HG03354 (cell line): ENCODE data around the gene TULP4.

Experiments used
- ATAC-seq: cut with Tn5 transposase; IDR thresholded peaks from one replicate; pipeline ENCODE4 v1.9.1; 2021; ENCODE audit warnings: mild to moderate bottlenecking; ENCODE audit not compliant: unreplicated experiment, poor library complexity, severe bottlenecking

The TULP4 gene

GRCh38 chr6:158353883-158354877, 41.9 kb downstream of the TULP4 start:
- ATAC-seq: no peak

GRCh38 chr6:158356586-158357546, 44.6 kb downstream of the TULP4 start:
- peak; percentile 29 for ATAC-seq

GRCh38 chr6:158357570-158358216, 45.4 kb downstream of the TULP4 start:
- peak; percentile 61 for ATAC-seq

GRCh38 chr6:158358450-158359077, 46.3 kb downstream of the TULP4 start:
- ATAC-seq: no peak

DNA sequence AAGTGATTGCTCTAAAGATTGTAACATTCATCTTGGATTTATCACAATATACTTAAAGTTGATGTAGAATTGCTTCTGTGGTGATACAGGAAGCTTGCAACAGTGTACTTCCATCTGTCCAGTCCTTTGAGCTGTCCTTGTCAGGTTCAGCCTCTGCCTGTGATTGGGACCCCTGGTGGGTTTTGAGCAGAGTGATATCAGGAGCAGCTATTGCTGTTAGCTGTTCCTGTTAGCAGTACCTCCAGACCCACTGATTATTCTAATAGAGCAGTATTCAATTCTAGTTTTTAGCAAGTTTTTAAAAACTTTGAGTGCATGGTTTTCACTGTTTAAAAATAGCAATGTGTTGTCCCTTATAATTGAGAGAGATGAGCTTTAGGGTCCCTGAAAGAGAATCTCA, 48.8 kb downstream of the TULP4 start:
- no peak for ATAC-seq

GRCh38 chr6:158361961-158362669, 49.9 kb downstream of the TULP4 start:
- no peak for ATAC-seq

- no peak for ATAC-seq
Observed at GRCh38 chr6:158366363-158366762, 54.1 kb downstream of the TULP4 start.

GRCh38 chr6:158367816-158368215, 55.6 kb downstream of the TULP4 start:
- no peak for ATAC-seq

GRCh38 chr6:158369241-158369640, 57.0 kb downstream of the TULP4 start:
- ATAC-seq: no peak

DNA sequence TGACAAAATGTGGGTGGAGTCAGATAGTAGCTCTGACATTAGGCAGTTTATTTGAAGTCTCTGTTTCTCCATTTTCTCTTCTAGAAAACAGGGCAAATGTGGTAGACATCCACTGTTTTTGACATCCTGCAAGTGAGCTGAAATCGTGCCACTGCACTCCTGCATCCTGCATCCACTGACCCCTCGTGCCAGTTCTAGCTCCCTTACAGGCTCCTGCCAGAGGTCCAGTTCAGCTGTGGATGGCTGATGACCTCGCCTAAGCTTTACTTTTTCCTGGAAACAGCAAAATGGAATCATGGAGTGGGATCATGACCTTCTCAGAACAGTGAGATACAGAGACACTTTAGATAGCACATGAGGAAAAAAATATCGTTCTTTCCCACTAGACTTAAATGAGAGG, 58.5 kb downstream of the TULP4 start:
- ATAC-seq: no peak

DNA sequence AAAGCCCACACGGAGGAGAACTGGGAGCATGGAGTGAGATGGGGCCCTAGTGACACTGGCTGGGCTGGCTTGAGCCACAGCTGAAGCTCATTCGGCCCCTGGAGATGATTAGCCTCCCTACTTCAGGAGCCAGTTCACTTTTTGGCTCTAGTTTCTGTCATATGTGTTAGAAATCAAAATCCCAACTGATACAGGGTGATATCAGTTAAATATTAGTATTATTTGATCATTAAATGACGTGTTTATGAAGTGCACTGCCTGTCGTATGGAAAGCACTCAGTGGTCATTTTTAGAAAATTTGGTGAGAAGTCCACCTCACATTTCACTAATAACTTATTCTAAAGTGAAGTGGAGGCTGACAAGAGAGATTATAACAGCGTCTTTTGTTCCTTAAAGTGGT, 59.0 kb downstream of the TULP4 start:
- no peak for ATAC-seq

- ATAC-seq: no peak
Observed at GRCh38 chr6:158372574-158372973, 60.3 kb downstream of the TULP4 start.

DNA sequence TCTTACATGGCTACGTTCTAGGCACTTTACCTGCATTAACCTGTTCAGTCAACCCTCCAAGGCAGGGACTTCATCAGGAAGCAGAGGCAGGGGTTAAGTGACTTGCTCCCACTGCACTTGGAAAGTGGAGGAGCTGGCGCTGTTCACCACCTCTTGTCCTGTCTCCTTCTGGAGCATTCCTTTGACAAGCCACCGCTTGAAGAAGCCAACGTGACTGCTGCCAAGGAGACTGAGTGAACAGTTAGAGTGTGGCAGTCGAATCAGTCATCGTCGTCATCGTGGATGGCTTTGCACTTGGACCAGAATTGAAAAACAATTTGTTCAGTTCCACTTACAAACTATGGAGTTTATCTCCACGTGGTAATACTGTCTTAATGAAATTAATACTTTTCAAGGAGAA, 60.9 kb downstream of the TULP4 start:
- ATAC-seq: no peak

- ATAC-seq: no peak
Observed at GRCh38 chr6:158374020-158374419, 61.8 kb downstream of the TULP4 start.

- ATAC-seq: no peak
Observed at GRCh38 chr6:158376631-158377081, 64.4 kb downstream of the TULP4 start.

DNA sequence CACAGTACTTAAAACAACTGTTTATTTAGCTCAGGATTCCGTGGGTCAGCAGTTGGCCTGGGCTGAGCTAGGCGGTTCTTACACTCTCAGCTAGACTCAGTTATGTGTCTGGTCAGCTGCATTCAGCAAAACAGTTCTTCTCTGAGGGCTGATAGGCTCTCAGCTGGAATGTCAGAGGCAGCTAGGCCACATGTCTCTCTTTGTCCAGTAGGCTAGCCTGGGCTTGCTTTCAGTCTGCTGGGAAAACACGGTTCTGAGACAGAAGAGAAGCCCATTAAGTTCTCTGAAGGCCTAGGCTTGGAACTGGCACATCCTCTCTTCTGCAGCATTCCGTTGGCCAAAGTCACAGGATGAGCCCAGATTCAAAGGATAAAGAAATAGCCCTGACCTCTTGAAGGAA, 65.6 kb downstream of the TULP4 start:
- ATAC-seq: no peak

DNA sequence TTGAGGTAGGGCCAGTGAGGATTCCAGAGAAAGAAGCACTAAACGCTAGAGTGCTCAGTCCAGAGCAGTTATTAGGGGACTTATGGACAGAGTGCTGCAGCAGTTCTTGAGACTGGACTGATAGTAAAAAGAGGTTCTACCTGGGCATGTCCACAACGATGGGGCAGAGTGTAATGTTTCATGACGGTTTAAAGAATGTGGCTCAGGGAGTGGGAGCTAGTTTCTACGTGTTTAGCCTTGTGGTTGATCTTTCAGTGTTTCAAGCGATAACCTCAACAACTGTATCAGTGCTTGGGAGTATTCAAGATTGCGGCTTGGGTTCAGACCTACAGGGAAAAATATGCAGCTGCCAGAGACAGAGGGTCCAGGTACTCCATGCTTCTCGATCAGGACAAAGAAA, 67.1 kb downstream of the TULP4 start:
- no peak for ATAC-seq

DNA sequence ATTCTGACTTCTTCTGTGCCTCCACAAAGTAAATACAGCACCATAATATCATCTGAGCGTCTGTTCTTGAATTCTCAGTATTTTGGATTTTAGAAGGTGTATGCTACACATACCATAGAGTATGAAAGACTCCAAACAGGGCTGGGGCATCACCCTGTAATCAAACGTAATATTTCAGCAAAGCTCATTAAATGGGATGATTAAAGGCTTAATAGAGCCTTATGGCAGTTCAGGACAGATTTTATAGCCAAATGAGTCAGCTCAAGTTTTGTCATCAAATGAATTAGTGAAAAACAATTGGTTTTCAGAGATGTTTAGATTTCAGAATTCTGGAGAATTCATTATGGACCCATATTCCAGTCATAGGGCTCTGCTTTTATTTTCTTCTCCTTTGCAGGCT, 68.9 kb downstream of the TULP4 start:
- ATAC-seq: no peak

- no peak for ATAC-seq
Observed at GRCh38 chr6:158382491-158382890, 70.2 kb downstream of the TULP4 start.
